Kidney (tissue), 14 donors: ENCODE results near the gene SIT1. TPM values are rescaled to one million over a fixed set of nuclear protein-coding genes. Genes with fewer than 3 reads are reported as not detected.

Experiments
- DNase-seq, 5 donors: peaks; one replicate each; pipeline ENCODE4 v3.0.0-alpha.2; 2013 to 2020
- FAIRE-seq: peaks from 2 replicates; lab custom pipeline; 2012; peaks lifted over from hg19 to GRCh38; lab: Jason Lieb, UNC
- H3K27ac ChIP-seq, 2 donors: one replicate each; pipeline ENCODE4 v1.7.0; 2013; ENCODE audit warnings: low read depth in 2 of 2, low read length in 2 of 2, inconsistent platforms in 1 of 2
- H3K27me3 ChIP-seq: one replicate; pipeline ENCODE4 v1.7.1; 2013; ENCODE audit warnings: low read length, inconsistent platforms; ENCODE audit not compliant: control insufficient read depth, insufficient read depth
- H3K36me3 ChIP-seq, 3 donors: one replicate each; pipeline versions ENCODE4 v1.7.0 to v1.7.1; 2013; ENCODE audit warnings: low read length in 3 of 3, control low read depth in 1 of 3, inconsistent platforms in 1 of 3; ENCODE audit not compliant: insufficient read depth in 3 of 3, control insufficient read depth in 2 of 3
- H3K4me1 ChIP-seq, 3 donors: one replicate each; pipeline versions ENCODE4 v1.7.0 to v1.7.1; 2013; ENCODE audit warnings: low read length in 3 of 3, inconsistent platforms in 1 of 3, low read depth in 1 of 3; ENCODE audit not compliant: control insufficient read depth in 2 of 3, insufficient read depth in 2 of 3
- H3K4me3 ChIP-seq, 3 donors: one replicate each; pipeline versions ENCODE4 v1.7.0 to v1.8.1; 2013; ENCODE audit warnings: low read length in 3 of 3, control low read depth in 1 of 3, inconsistent platforms in 1 of 3
- H3K9ac ChIP-seq, 3 donors: one replicate each; pipeline versions ENCODE4 v1.7.0 to v1.7.1; 2013; ENCODE audit warnings: low read length in 3 of 3, control low read depth in 1 of 3, inconsistent platforms in 1 of 3
- H3K9me3 ChIP-seq, 3 donors: one replicate each; pipeline versions ENCODE4 v1.7.0 to v1.7.1; 2013; ENCODE audit warnings: low read length in 3 of 3, control low read depth in 1 of 3, inconsistent platforms in 1 of 3; ENCODE audit not compliant: control insufficient read depth in 2 of 3, insufficient read depth in 1 of 3
- CTCF ChIP-seq: IDR thresholded peaks from 3 replicates; pipeline ENCODE4 v1.5.1; 2012; ENCODE audit warnings: mild to moderate bottlenecking, moderate library complexity, borderline replicate concordance; ENCODE audit not compliant: insufficient read depth; ENCODE audit errors: extremely low read depth
- intact Hi-C: fragments of 100-400 bp; cut with DNase I; formaldehyde crosslinking; loops from one replicate; pipeline ENCODE4 v1.11.1; 2022
- polyA plus RNA-seq: library from polyadenylated mRNA; stranded (reverse); fragments of 350-450 nt; fragmentation: Illumina TruSeq; extraction: RNeasy Lipid Tissue Mini Kit (QIAGEN cat#74804); gene quantifications from one replicate; pipeline ENCODE4 v1.2.3, GENCODE V29; 2014; ENCODE audit warnings: low read depth, low replicate concordance; ENCODE audit not compliant: insufficient read depth
- total RNA-seq: library from RNA; stranded (reverse); fragmentation: NEBNext Ultra II Directional; extraction: Animal tissue kit (Norgen Biotek cat#: 25700); gene quantifications from one replicate; pipeline ENCODE4 v1.2.1, GENCODE V29; 2021
- donor health status: control.
- donor health status: control.
- donor health status: control.
- donor health status: control.
- donor health status: control.
- donor health status: DM: yes; HTN: yes; CAD: no.
- donor health status: Normal renal cell carcinoma (clear cell type).

SIT1 gene
- total and polyA plus RNA-seq, 2 donors from 2014 or later: 0.32 to 3.1 TPM

- Histone ChIP-seq H3K36me3 (peaks cover 0 to 2% (median 0%) of the 10 kb centered on the region in 3 donors), H3K4me1 (peaks cover 0 to 6% (median 0%) of the 10 kb centered on the region in 3 donors), H3K9ac (no peak overlapping the region), H3K27me3 (no peaks in the 10 kb centered on the region), H3K4me3 (no peak overlapping the region), H3K27ac (no peak overlapping the region), H3K9me3 (no peaks in the 10 kb centered on the region)
- DNase-seq (peak in 1 of 5 donors; percentile 84), FAIRE-seq (no peak)
- TF ChIP-seq CTCF: no peak
- intact Hi-C loops: no loop called here
These were observed 34.8 kb upstream of the SIT1 start for GRCh38 chr9:35685506-35685905.

GRCh38 chr9:35684921-35685320 is 34.2 kb upstream of the SIT1 start:
- FAIRE-seq: no peak
- DNase-seq: no peak
- Histone ChIP-seq H3K9ac (no peak overlapping the region), H3K4me1 (peaks cover 0 to 6% (median 0%) of the 10 kb centered on the region in 3 donors), H3K27ac (no peak overlapping the region), H3K27me3 (no peaks in the 10 kb centered on the region), H3K9me3 (no peaks in the 10 kb centered on the region), H3K4me3 (no peak overlapping the region), H3K36me3 (peaks cover 0 to 2% (median 0%) of the 10 kb centered on the region in 3 donors)
- intact Hi-C loops: no loop called here
- TF ChIP-seq CTCF: no peak

GRCh38 chr9:35683323-35683722 is 32.6 kb upstream of the SIT1 start:
- Histone ChIP-seq H3K4me1 (peaks cover 0 to 5% (median 0%) of the 10 kb centered on the region in 3 donors), H3K27ac (no peak overlapping the region), H3K9ac (no peak overlapping the region), H3K4me3 (no peak overlapping the region), H3K9me3 (no peaks in the 10 kb centered on the region), H3K36me3 (peaks cover 0 to 2% (median 0%) of the 10 kb centered on the region in 3 donors), H3K27me3 (no peaks in the 10 kb centered on the region)
- TF ChIP-seq CTCF: no peak
- DNase-seq (no peak), FAIRE-seq (no peak)
- intact Hi-C loops: no loop called here
